PC-3 (cell line): Measurements from ENCODE around the gene B4GALNT3. TPM values are rescaled to one million over a fixed set of nuclear protein-coding genes. Genes with fewer than 3 reads are reported as not detected.

Experiments used
- ATAC-seq: fragments of 200-7000 bp; cut with Tn5 transposase; 2 replicates; pipeline ENCODE4 v1.9.1; 2020; ENCODE audit warnings: mild to moderate bottlenecking, moderate library complexity
- BruUV-seq: library from RNA; stranded (reverse); fragments of 400-500 nt; replicated peaks from 2 replicates; lab custom pipeline; 2021; lab: Mats Ljungman, UMichigan
- CTCF ChIA-PET: fragments of 300-600 bp; sonication (Branson Sonifier 250); formaldehyde crosslinking; loops from one replicate; lab custom pipeline; 2022; ENCODE audit warnings: antibody characterized with exemption; lab: Charles Lee
- POLR2A ChIA-PET: fragments of 300-600 bp; sonication (Branson Sonifier 250); formaldehyde crosslinking; loops from one replicate; lab custom pipeline; 2022; ENCODE audit warnings: antibody characterized with exemption; ENCODE audit not compliant: unreplicated experiment; lab: Charles Lee
- DNase-seq: peaks from one replicate; pipeline ENCODE4 v3.0.0-alpha.2; 2015
- H2AFZ ChIP-seq: fragments of 300-600 bp; sonication (generic); 2 replicates; pipeline ENCODE4 v1.6.0; 2016; ENCODE audit warnings: antibody characterized with exemption, low read length
- H3F3A ChIP-seq: fragments of 300-600 bp; sonication (generic); one replicate; pipeline ENCODE4 v1.6.0; 2017; ENCODE audit warnings: antibody characterized with exemption, low read length, control low read depth, mild to moderate bottlenecking; ENCODE audit not compliant: unreplicated experiment
- H3K27ac ChIP-seq: fragments of 300-600 bp; sonication (generic); 2 replicates; pipeline ENCODE4 v1.5.1; 2016; ENCODE audit warnings: mild to moderate bottlenecking, low read length
- H3K27me3 ChIP-seq: fragments of 300-600 bp; sonication (generic); 2 replicates; pipeline ENCODE4 v1.6.1; 2016; ENCODE audit warnings: low read length, mixed read lengths
- H3K36me3 ChIP-seq: fragments of 300-600 bp; sonication (generic); 2 replicates; pipeline ENCODE4 v1.6.1; 2016; ENCODE audit warnings: low read depth, mixed run types, low read length, mixed read lengths
- H3K4me1 ChIP-seq: fragments of 300-600 bp; sonication (generic); 2 replicates; pipeline ENCODE4 v1.5.1; 2016; ENCODE audit warnings: low read length; ENCODE audit not compliant: insufficient read depth
- H3K4me2 ChIP-seq: fragments of 300-600 bp; sonication (generic); 2 replicates; pipeline ENCODE4 v1.6.0; 2016; ENCODE audit warnings: low read length
- H3K4me3 ChIP-seq: fragments of 300-600 bp; sonication (generic); 2 replicates; pipeline ENCODE4 v1.5.1; 2016; ENCODE audit warnings: mild to moderate bottlenecking, low read length, mixed read lengths
- H3K79me2 ChIP-seq: fragments of 300-600 bp; sonication (generic); 2 replicates; pipeline ENCODE4 v1.6.1; 2017; ENCODE audit warnings: low read length, mixed read lengths
- H3K9ac ChIP-seq: fragments of 300-600 bp; sonication (generic); 2 replicates; pipeline ENCODE4 v1.6.0; 2016; ENCODE audit warnings: mild to moderate bottlenecking, low read length
- H3K9me2 ChIP-seq: fragments of 300-600 bp; sonication (generic); replicated peaks from 2 replicates; pipeline ENCODE4 v1.6.1; 2016; ENCODE audit warnings: mixed run types, low read length, mixed read lengths
- H3K9me3 ChIP-seq: fragments of 300-600 bp; sonication (generic); 2 replicates; pipeline ENCODE4 v1.6.1; 2016; ENCODE audit warnings: low read length, mixed read lengths
- H4K20me1 ChIP-seq: fragments of 300-600 bp; sonication (generic); 2 replicates; pipeline ENCODE4 v1.6.1; 2016; ENCODE audit warnings: low read length, mixed read lengths
- EZH2 ChIP-seq: fragments of 300-600 bp; sonication (generic); IDR thresholded peaks from one replicate; pipeline ENCODE4 v1.6.1; 2017; ENCODE audit warnings: antibody characterized with exemption, mild to moderate bottlenecking, low read length; ENCODE audit not compliant: unreplicated experiment
- EZH2phosphoT487 ChIP-seq: fragments of 300-600 bp; sonication (generic); IDR thresholded peaks from 2 replicates; pipeline ENCODE4 v1.6.1; 2018; ENCODE audit warnings: mild to moderate bottlenecking, antibody characterized with exemption, low read length, borderline replicate concordance
- intact Hi-C: fragments of 100-400 bp; cut with micrococcal nuclease; formaldehyde crosslinking; loops from 2 replicates; pipeline ENCODE4 v1.9.0; 2023
- total RNA-seq: library from RNA; depleted of rRNA; stranded (reverse); fragments of >200 nt; gene quantifications from 2 replicates; pipeline ENCODE4 v1.2.3, GENCODE V29; 2014
- TF ChIP-seq, protein P1 (sequence below): fragments of 300-600 bp; sonication (generic); conservative IDR thresholded peaks from 2 replicates; pipeline ENCODE4 v1.5.1; 2017; ENCODE audit warnings: antibody characterized with exemption, low read depth, mild to moderate bottlenecking, low read length

Gene B4GALNT3
- total RNA-seq, 1 experiment from 2014 or later = 3.7 TPM

DNA sequence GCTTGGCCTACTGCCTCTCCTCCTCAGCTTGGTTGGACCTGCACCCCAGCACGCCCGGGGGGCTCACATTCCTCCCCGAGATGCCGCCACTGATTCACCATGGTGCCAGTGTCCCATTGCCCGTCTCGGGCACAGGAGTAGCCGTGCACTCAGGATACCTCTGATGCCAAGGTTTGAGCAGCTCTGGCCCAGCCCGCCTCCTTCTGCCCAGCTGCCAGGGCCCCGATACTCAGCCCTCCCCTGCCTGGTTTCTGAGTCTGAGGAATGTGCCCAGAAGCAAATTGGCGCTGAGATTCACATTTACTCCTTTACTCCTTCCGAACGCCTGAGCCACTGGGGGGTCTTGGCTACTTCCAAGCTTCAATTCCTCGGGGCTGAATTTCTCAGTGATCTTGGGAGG, 140.0 kb downstream of the B4GALNT3 start:
- H3K4me2 ChIP-seq = no peak overlapping the region
- no peaks in the 10 kb centered on the region for H3K36me3 ChIP-seq
- CTCF ChIA-PET = no interaction called here
- H3K9me2 ChIP-seq = no peaks in the 10 kb centered on the region
- ATAC-seq = no peak
- intact Hi-C loops = no loop called here
- H3K4me3 ChIP-seq = no peak overlapping the region
- TF ChIP-seq EZH2phosphoT487 = no peak
- TF ChIP-seq EZH2 = no peak
- TF ChIP-seq, protein P1, sequence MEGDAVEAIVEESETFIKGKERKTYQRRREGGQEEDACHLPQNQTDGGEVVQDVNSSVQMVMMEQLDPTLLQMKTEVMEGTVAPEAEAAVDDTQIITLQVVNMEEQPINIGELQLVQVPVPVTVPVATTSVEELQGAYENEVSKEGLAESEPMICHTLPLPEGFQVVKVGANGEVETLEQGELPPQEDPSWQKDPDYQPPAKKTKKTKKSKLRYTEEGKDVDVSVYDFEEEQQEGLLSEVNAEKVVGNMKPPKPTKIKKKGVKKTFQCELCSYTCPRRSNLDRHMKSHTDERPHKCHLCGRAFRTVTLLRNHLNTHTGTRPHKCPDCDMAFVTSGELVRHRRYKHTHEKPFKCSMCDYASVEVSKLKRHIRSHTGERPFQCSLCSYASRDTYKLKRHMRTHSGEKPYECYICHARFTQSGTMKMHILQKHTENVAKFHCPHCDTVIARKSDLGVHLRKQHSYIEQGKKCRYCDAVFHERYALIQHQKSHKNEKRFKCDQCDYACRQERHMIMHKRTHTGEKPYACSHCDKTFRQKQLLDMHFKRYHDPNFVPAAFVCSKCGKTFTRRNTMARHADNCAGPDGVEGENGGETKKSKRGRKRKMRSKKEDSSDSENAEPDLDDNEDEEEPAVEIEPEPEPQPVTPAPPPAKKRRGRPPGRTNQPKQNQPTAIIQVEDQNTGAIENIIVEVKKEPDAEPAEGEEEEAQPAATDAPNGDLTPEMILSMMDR = no peak
- no peaks in the 10 kb centered on the region for H3K79me2 ChIP-seq
- POLR2A ChIA-PET = interaction anchor here (0.6 kb wide), 1 partner anchor 10 kb away, joined by 4 read pairs; no protein-coding TSS in a partner anchor
- H3K9ac ChIP-seq = no peak overlapping the region
- no peaks in the 10 kb centered on the region for H4K20me1 ChIP-seq
- no peaks in the 10 kb centered on the region for H3F3A ChIP-seq
- H2AFZ ChIP-seq = no peak overlapping the region
- no peaks in the 10 kb centered on the region for H3K4me1 ChIP-seq
- no peak for DNase-seq
- BruUV-seq = no TSS peak
- no peaks in the 10 kb centered on the region for H3K27me3 ChIP-seq
- H3K9me3 ChIP-seq = no peaks in the 10 kb centered on the region
- H3K27ac ChIP-seq = no peak overlapping the region

DNA sequence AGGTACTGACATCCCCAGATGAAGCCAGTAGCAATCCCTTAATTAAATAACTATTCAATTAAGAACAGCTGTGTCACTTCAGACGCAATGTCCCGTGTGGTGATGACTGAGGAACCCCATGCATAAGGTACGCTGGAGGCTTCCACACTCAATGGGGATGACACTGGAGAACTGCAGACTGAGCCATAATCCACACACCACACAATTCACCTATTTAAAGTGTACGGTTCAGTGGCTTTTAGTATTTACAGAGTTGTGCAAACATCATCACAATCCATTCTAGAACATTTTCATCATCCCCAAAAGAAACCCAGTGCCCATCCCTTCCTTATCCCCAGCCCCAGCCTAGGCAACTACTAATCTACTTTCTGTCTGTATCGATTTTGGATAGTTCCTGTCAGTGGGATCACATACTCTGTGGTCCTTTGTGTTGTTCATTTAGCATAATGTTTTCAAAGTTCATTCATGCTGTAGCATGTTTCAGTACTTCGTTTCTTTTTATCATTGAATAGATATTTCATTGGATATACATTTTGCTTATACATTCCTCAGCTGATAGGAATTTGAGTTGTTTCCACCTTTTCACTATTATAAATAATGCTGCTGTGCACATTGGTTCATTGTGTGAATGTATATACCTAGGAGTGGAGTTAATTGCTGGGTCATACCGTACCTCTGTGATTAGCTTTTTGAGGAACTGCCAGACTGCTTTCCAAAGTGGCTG, 142.4 kb downstream of the B4GALNT3 start:
- no peak overlapping the region for H3K4me2 ChIP-seq
- H3K27me3 ChIP-seq = no peaks in the 10 kb centered on the region
- no peaks in the 10 kb centered on the region for H3K79me2 ChIP-seq
- H3K4me3 ChIP-seq = no peak overlapping the region
- BruUV-seq = no TSS peak
- ChIA-PET POLR2A (interaction anchor here (0.6 kb wide), 1 partner anchor 187 kb away, joined by 4 read pairs; no protein-coding TSS in a partner anchor), CTCF (no interaction called here)
- ATAC-seq (peak; percentile 77), DNase-seq (no peak)
- no peak overlapping the region for H3K9ac ChIP-seq
- intact Hi-C loops = no loop called here
- H3K4me1 ChIP-seq = peaks cover 3% of the 10 kb centered on the region
- no peaks in the 10 kb centered on the region for H3F3A ChIP-seq
- H3K27ac ChIP-seq = no peak overlapping the region
- H4K20me1 ChIP-seq = no peaks in the 10 kb centered on the region
- H3K9me3 ChIP-seq = no peaks in the 10 kb centered on the region
- no peak overlapping the region for H2AFZ ChIP-seq
- TF ChIP-seq EZH2phosphoT487 = no peak
- no peaks in the 10 kb centered on the region for H3K36me3 ChIP-seq
- no peaks in the 10 kb centered on the region for H3K9me2 ChIP-seq

DNA sequence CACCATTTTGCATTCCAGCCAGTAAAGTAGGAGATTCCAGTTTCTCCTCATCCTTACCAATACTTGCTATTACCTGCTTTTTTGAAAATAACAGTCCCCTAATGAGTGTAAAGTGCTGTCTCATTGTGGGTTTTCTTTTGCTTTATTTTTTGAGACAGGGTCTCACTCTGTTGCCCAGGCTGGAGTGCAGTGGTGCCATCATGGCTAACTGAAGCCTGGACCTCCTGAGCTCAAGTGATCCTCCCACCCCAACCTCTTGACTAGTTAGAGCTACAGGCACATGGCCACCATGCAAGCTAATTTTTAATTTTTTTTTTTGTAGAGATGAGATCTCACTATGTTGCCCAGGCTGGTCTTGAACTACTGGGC, 142.9 kb downstream of the B4GALNT3 start:
- H2AFZ ChIP-seq = no peak overlapping the region
- no peaks in the 10 kb centered on the region for H4K20me1 ChIP-seq
- H3K9me2 ChIP-seq = no peaks in the 10 kb centered on the region
- H3K9ac ChIP-seq = no peak overlapping the region
- H3K27me3 ChIP-seq = no peaks in the 10 kb centered on the region
- no peaks in the 10 kb centered on the region for H3K79me2 ChIP-seq
- TF ChIP-seq EZH2phosphoT487 = no peak
- TF ChIP-seq EZH2 = no peak
- TF ChIP-seq, protein P1 = no peak
- intact Hi-C loops = no loop called here
- H3K27ac ChIP-seq = no peak overlapping the region
- H3K4me3 ChIP-seq = no peak overlapping the region
- H3F3A ChIP-seq = no peaks in the 10 kb centered on the region
- DNase-seq = no peak
- ChIA-PET CTCF (no interaction called here), POLR2A (interaction anchor here (0.6 kb wide), 1 partner anchor 187 kb away, joined by 4 read pairs; no protein-coding TSS in a partner anchor)
- no peaks in the 10 kb centered on the region for H3K9me3 ChIP-seq
- no peak overlapping the region for H3K4me2 ChIP-seq
- no peaks in the 10 kb centered on the region for H3K36me3 ChIP-seq
- H3K4me1 ChIP-seq = peaks cover 9% of the 10 kb centered on the region
- no TSS peak for BruUV-seq
- ATAC-seq = no peak
